ENCODE data around the gene JCAD. TPM values are rescaled to one million over a fixed set of nuclear protein-coding genes. Genes with fewer than 3 reads are reported as not detected.

JCAD gene
- total RNA-seq, 2 experiments from 2014 or later, result not detected

DNA sequence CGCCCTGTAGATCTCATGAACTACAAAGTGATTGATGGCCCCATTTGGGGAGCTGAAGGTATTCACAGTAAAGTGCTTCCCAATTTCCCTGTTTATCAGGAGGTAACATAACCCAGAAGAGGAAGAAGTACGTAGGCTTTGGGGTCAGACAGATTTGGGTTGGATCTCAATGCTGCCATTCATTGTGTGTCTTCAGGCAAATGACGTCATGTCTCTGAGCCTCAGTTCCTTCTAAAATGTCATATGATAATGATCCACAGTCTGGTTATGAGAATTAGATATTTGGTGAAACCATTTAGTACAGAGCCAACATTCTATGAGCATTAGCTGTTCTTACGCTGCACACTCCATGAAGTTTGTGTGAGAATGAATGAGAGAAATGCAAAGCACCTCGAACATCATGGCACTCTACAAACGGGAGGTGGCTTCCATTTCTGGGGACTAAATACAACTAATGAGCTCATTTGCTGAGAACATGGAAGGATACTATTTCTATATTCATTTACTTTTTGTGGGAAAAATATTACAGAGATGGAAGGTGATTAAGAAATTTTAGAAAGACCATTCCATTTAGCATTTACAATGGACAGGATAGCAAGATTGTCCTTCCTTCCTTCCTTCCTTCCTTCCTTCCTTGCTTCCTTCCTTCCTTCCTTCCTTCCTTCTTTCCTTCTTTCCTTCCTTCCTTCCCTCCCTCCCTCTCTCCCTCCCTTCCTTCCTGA lies 13.8 kb upstream of the JCAD start:
- Mint-ChIP-seq H3K27me3 (peaks cover 20% of the 10 kb centered on the region), H3K9me3 (ENCODE audit: low read depth) (no peaks in the 10 kb centered on the region), H3K4me1 (no peaks in the 10 kb centered on the region), H3K36me3 (ENCODE audit: low read depth) (no peaks in the 10 kb centered on the region), H3K27ac (no peak overlapping the region), H3K4me3 (no peak overlapping the region)
- intact Hi-C loops (cut with DNase I, micrococcal nuclease), result no loop called here
- POLR2A ChIA-PET, result interaction anchor here (0.7 kb wide), 1 partner anchor 31 kb away, joined by 5 read pairs; no protein-coding TSS in a partner anchor
- ATAC-seq (no peak), DNase-seq (no peak)
- CTCF ChIA-PET, result no interaction called here

DNA sequence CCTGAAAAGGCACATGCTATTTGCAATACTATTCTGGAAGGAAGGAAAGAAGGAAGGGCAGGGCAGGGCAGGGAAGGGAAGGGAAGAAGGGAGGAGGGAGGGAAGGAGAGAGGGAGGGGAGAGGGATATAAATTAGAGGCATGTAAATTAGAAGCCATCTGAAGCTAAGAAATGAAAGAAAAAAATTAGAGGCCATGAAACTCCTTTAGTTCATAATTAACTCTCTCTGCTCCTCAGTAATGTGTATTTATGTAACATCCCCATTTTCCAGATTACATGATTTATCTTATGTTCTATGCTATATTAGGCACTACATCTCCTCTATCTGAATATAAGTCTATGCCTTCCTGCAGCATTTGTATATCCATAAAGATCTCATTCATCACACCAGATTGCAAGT lies 12.7 kb upstream of the JCAD start:
- no peaks in the 10 kb centered on the region for H3K9me3 Mint-ChIP-seq (ENCODE audit: low read depth)
- no peak overlapping the region for H3K4me3 Mint-ChIP-seq
- H3K27me3 Mint-ChIP-seq, result peaks cover 11% of the 10 kb centered on the region
- ATAC-seq, result no peak
- intact Hi-C loops (cut with DNase I, micrococcal nuclease), result no loop called here
- POLR2A ChIA-PET, result no interaction called here
- no peak for DNase-seq
- no peaks in the 10 kb centered on the region for H3K4me1 Mint-ChIP-seq
- no peaks in the 10 kb centered on the region for H3K36me3 Mint-ChIP-seq (ENCODE audit: low read depth)
- CTCF ChIA-PET, result no interaction called here
- no peak overlapping the region for H3K27ac Mint-ChIP-seq

DNA sequence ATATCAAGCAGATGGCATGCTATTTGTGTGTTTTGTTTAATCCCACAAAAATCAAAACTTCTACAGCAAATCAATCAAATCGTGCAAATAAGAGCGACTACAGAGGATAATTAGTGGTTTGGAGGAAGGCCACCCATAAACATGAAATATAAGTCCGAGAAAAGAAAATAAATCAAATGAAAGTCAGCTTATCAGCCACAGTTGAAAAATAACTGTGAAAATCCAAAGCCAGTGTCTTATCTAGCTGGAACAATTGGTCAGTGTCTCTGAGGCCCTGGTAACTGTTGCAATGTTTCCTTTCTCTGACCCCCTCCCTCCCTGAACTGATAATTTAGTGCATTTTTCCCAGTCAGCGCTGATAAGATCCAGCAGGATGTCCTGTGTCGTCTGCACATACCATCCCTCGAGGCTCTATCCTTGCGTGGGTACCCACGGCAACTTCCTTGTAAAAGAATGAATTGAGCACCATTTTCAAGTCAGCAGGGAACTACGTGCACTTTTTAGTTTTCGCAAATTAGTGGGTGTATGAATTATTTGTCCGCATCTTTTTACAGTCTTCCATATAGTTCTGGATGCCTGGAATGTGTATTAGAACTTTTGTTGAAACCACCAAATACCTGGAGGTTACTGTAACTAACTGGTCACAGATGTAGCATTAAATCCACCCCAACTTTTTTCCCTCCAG lies 10.8 kb upstream of the JCAD start:
- Mint-ChIP-seq H3K9me3 (ENCODE audit: low read depth) (no peaks in the 10 kb centered on the region), H3K4me1 (no peaks in the 10 kb centered on the region), H3K27ac (no peak overlapping the region), H3K36me3 (ENCODE audit: low read depth) (no peaks in the 10 kb centered on the region), H3K4me3 (no peak overlapping the region), H3K27me3 (peaks cover 10% of the 10 kb centered on the region)
- DNase-seq (no peak), ATAC-seq (no peak)
- intact Hi-C loops (cut with DNase I, micrococcal nuclease), result no loop called here
- CTCF ChIA-PET, result no interaction called here
- POLR2A ChIA-PET, result no interaction called here

DNA sequence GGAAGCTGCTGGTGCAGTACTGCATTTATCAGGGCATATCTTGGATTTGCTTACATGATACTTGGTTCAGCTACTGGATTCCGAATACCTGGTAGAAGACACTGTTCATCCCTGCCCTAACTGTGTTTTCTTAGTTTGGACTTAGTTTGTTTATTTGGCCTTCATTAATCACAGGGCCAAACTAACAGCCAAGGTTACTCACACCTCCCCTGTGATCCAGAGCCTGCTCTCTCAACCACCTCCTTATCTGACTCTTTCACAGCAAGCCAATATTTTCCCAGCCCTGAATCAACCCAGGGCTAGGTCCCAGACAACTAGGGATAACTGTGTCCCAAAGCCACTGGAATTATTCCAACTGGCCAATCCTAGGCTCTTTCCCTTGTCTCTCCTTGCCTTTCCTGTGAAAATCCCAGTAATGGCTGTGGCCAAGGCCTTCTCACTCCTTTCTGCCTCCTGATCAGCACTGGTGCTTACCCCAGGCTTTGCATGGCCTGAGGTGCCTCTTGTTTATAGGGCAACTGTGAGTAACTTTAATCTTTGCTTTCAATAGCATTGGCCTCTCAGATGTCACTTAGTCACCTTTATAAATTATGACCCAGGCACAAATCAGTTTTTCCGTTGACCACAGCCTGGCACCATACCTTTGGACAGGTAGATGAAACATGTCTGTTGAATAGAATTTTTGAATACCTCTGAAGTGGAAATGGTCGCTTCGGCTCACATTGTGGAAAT lies 9.3 kb upstream of the JCAD start:
- ChIA-PET CTCF (interaction anchor here (0.7 kb wide), 1 partner anchor 21 kb away, joined by 3 read pairs; no protein-coding TSS in a partner anchor), POLR2A (no interaction called here)
- H3K27ac Mint-ChIP-seq, result no peak overlapping the region
- no peaks in the 10 kb centered on the region for H3K9me3 Mint-ChIP-seq (ENCODE audit: low read depth)
- H3K36me3 Mint-ChIP-seq (ENCODE audit: low read depth), result no peaks in the 10 kb centered on the region
- H3K4me3 Mint-ChIP-seq, result no peak overlapping the region
- ATAC-seq (no peak), DNase-seq (no peak)
- intact Hi-C loops (cut with DNase I, micrococcal nuclease), result no loop called here
- no peaks in the 10 kb centered on the region for H3K4me1 Mint-ChIP-seq
- peaks cover 10% of the 10 kb centered on the region for H3K27me3 Mint-ChIP-seq

DNA sequence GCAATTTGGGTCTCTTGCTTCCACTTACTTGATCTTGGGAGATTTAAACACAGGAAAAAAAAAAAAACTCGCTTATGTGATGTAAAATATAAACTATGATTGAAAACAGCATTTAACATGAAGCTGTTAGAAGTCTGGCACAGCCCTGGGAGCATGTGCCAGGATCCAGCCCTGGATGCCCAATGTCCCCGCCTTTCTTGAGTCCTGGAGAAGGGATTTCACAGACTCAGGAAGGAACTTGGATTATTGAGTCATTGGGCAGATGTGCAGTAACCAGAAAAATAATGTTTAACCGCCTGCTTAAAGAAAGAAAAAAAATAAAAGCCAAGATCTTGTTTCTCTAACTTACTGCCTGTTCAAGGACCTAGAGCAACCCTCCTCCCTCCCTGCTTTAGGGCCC lies 3.7 kb upstream of the JCAD start:
- no peak for DNase-seq
- Mint-ChIP-seq H3K27ac (no peak overlapping the region), H3K27me3 (peaks cover 43% of the 10 kb centered on the region), H3K9me3 (ENCODE audit: low read depth) (no peaks in the 10 kb centered on the region), H3K4me3 (no peak overlapping the region), H3K4me1 (peaks cover 5% of the 10 kb centered on the region), H3K36me3 (ENCODE audit: low read depth) (no peaks in the 10 kb centered on the region)
- intact Hi-C loops (cut with DNase I, micrococcal nuclease), result no loop called here
- ATAC-seq, result no peak
- POLR2A ChIA-PET, result interaction anchor here (0.6 kb wide), 1 partner anchor 19 kb away, joined by 3 read pairs; no protein-coding TSS in a partner anchor
- CTCF ChIA-PET, result interaction anchor here (0.6 to 0.8 kb wide), 2 partner anchors 51 to 64 kb away, joined by 3 read pairs; no protein-coding TSS in a partner anchor

DNA sequence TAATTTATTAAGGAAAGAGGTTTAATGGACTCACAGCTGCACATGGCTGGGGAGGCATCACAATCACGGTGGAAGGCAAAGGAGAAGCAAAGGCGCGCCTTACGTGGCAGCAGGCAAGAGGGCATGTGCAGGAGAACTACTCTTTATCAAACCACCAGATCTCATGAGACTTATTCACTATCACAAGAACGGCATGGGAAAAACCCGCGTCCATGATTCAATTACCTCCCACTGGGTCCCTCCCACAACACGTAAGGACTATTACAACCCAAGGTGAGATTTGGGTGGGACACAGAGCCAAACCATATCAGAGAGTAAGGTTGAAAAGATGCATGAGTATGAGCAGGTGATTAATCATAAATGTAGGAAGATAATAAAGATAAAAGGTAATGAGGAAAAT lies 3.2 kb upstream of the JCAD start:
- ChIA-PET POLR2A (no interaction called here), CTCF (interaction anchor here (0.8 kb wide), 1 partner anchor 50 kb away, joined by 3 read pairs; no protein-coding TSS in a partner anchor)
- Mint-ChIP-seq H3K27me3 (peaks cover 48% of the 10 kb centered on the region), H3K9me3 (ENCODE audit: low read depth) (no peaks in the 10 kb centered on the region), H3K36me3 (ENCODE audit: low read depth) (no peaks in the 10 kb centered on the region), H3K27ac (no peak overlapping the region), H3K4me3 (no peak overlapping the region), H3K4me1 (peaks cover 5% of the 10 kb centered on the region)
- intact Hi-C loops (cut with DNase I, micrococcal nuclease), result no loop called here
- ATAC-seq (no peak), DNase-seq (no peak)

DNA sequence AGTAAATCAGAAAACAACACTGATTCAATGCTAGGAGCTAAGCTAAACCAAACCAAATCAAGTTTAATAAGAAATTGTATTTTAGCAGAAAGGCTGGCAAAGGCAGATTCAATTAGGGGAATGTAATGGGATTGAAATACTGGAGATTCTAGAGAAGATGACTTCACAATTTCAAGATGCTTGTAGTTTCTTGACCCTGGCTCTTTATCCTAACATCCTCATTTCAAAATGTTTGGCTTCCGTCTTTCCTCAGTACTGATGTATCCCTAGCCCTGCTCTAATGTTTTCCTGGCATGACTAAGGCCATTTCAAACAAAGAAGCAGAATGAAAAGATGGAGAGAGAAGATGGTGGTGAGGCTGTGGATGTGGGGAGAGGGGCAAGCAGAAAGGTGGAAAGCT lies 2.7 kb upstream of the JCAD start:
- DNase-seq (no peak), ATAC-seq (no peak)
- POLR2A ChIA-PET, result no interaction called here
- no peaks in the 10 kb centered on the region for H3K36me3 Mint-ChIP-seq (ENCODE audit: low read depth)
- intact Hi-C loops (cut with DNase I, micrococcal nuclease), result no loop called here
- no peaks in the 10 kb centered on the region for H3K9me3 Mint-ChIP-seq (ENCODE audit: low read depth)
- H3K4me1 Mint-ChIP-seq, result peaks cover 5% of the 10 kb centered on the region
- H3K4me3 Mint-ChIP-seq, result no peak overlapping the region
- H3K27ac Mint-ChIP-seq, result no peak overlapping the region
- H3K27me3 Mint-ChIP-seq, result peaks cover 51% of the 10 kb centered on the region
- CTCF ChIA-PET, result no interaction called here

DNA sequence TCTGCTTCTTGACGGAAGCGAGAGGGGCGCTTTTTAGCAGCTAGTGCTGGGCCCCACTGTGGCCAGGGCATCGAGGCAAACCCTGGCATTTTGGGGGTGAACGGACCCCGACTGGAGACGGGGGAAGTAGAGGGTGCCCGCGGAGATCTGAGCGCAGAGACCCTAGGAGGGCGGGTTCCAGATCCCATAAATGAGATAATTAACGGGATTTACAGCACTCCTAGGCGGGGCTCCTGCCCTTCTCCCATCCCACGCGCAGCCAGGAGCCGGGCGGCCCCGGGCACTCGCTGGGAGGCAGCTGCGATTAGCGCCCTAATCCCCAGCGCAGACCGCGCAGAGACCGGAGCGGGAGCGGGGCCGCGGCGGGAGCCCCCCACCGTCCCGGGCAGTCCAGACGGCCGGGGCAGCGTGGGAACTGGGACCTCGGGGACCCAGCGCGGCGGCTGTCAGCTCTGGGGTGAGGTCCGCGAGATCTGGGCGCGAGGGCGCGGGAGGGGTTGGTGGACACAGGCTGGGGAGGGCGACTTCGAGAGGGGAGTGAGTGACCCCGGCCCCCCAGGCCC lies 735 bp downstream of the JCAD start:
- ChIA-PET POLR2A (no interaction called here), CTCF (interaction anchor here (1.0 kb wide), 1 partner anchor 31 kb away, joined by 3 read pairs; no protein-coding TSS in a partner anchor)
- Mint-ChIP-seq H3K9me3 (ENCODE audit: low read depth) (no peaks in the 10 kb centered on the region), H3K4me3 (peak overlapping the region; percentile 13), H3K4me1 (peaks cover 5% of the 10 kb centered on the region), H3K36me3 (ENCODE audit: low read depth) (no peaks in the 10 kb centered on the region), H3K27ac (no peak overlapping the region), H3K27me3 (peaks cover 54% of the 10 kb centered on the region)
- DNase-seq (no peak), ATAC-seq (no peak)
- intact Hi-C loops (cut with DNase I, micrococcal nuclease), result no loop called here

DNA sequence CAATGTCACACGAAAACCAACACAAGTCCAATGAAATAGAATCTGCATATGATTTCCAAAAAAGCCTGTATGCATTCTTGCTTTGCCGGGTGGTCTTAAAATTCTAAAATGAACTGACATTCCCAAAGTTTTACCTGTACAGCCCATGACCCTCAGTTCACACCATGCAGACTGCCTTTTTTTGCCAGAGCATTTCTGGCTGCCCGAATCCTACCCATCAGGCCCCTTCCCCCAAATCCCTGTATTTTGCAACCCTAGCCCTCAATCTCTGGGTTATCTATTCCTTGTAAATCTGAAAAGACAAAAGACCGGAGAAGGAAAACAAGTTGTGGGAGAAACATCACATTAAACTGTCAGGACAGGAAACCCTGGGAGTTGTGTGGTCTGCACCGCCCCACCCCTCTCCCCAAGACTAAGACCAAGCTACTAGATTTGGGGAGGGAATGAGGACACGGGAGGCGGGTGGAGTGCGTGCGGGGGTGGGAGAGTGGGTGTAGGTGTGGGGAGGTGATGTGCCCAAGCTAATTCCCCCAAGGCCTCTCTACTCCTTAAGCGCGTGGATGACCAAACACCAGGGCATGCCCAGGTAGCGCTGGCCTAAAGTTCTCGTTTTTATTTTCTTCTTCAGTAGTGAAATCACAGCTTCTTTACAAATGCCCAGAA lies 1.4 kb downstream of the JCAD start:
- peak overlapping the region; percentile 13 for H3K4me3 Mint-ChIP-seq
- intact Hi-C loops (cut with DNase I, micrococcal nuclease), result no loop called here
- H3K4me1 Mint-ChIP-seq, result peaks cover 5% of the 10 kb centered on the region
- no peaks in the 10 kb centered on the region for H3K36me3 Mint-ChIP-seq (ENCODE audit: low read depth)
- H3K9me3 Mint-ChIP-seq (ENCODE audit: low read depth), result no peaks in the 10 kb centered on the region
- CTCF ChIA-PET, result interaction anchor here (0.6 to 1.0 kb wide), 2 partner anchors 13 to 31 kb away, joined by 3 to 5 read pairs; no protein-coding TSS in a partner anchor
- POLR2A ChIA-PET, result no interaction called here
- no peak overlapping the region for H3K27ac Mint-ChIP-seq
- H3K27me3 Mint-ChIP-seq, result peaks cover 48% of the 10 kb centered on the region
- DNase-seq (no peak), ATAC-seq (no peak)

DNA sequence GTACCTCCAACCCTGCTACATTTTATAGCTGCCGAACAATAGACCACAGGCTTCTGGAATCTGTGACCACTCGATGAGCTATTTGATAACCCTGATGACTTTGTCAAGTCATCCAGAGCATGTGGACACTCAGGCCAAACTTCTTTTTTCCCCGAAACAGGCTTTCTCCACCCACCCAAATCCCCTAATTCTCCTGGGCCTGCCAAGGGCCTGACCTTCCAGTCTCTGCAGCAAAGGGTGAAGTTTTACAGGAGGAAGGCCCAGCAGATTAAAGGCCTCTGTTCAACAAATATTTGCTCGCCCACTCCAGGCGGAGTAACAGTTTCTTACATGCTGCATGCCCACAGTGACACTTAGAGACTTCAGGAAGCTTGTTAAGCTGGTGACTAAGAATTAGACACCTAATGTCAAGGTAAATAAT lies 2.0 kb downstream of the JCAD start:
- ATAC-seq, result no peak
- Mint-ChIP-seq H3K4me3 (no peak overlapping the region), H3K36me3 (ENCODE audit: low read depth) (no peaks in the 10 kb centered on the region), H3K27ac (no peak overlapping the region), H3K27me3 (peaks cover 44% of the 10 kb centered on the region), H3K9me3 (ENCODE audit: low read depth) (no peaks in the 10 kb centered on the region), H3K4me1 (peaks cover 5% of the 10 kb centered on the region)
- intact Hi-C loops (cut with DNase I, micrococcal nuclease), result no loop called here
- ChIA-PET CTCF (interaction anchor here (0.6 to 1.0 kb wide), 3 partner anchors 13 to 223 kb away, joined by 3 to 5 read pairs (median 3); no protein-coding TSS in a partner anchor), POLR2A (no interaction called here)
- DNase-seq, result no peak

DNA sequence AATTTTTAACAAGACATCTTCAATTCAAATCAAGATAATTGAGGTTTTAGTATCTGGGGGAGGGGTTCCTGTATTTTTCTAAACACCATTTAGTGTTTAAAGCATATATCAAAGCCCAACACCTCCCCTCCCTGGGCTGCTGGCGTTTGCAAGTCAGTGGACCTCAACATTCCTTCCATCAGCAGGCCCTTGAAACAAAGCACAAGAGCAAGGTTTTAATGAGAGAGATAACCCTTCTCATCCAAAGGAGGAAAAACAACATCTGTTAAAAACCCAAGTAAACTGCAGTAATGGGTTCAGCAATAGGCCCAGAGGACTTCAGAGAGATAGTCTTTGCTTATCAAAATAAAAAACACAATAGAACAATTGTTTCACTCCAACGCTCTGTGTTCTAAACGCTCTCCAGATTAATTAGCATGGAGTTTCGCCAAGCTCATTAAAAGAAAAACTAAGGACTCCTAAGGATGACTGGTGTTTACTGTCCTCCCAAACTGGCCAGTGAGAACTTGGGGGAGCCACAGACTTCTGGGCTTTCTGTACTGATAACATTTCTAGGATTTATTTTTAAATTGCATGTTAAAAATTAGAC lies 2.5 kb downstream of the JCAD start:
- H3K9me3 Mint-ChIP-seq (ENCODE audit: low read depth), result no peaks in the 10 kb centered on the region
- peaks cover 42% of the 10 kb centered on the region for H3K27me3 Mint-ChIP-seq
- POLR2A ChIA-PET, result no interaction called here
- intact Hi-C loops (cut with DNase I, micrococcal nuclease), result no loop called here
- no peak overlapping the region for H3K27ac Mint-ChIP-seq
- no peak overlapping the region for H3K4me3 Mint-ChIP-seq
- no peak for ATAC-seq
- CTCF ChIA-PET, result interaction anchor here (0.6 to 0.7 kb wide), 2 partner anchors 12 to 222 kb away, joined by 3 to 5 read pairs; no protein-coding TSS in a partner anchor
- H3K4me1 Mint-ChIP-seq, result peaks cover 5% of the 10 kb centered on the region
- no peaks in the 10 kb centered on the region for H3K36me3 Mint-ChIP-seq (ENCODE audit: low read depth)
- DNase-seq, result no peak

Measured in activated CD4-positive, alpha-beta T cell treated with anti-CD3 and anti-CD28 coated beads for 36 hours (primary cell).